HG03103 (cell line): ENCODE measurements around the gene ZMYM2.
A peak's percentile ranks its signal among the peaks of the same experiment; 100 is the strongest.
"Not testable (repeated sequence)": the region's sequence is repeated elsewhere in the genome, so short reads cannot be mapped to it uniquely, and the experiment has no call there.

Experiments
- ATAC-seq: cut with Tn5 transposase; IDR thresholded peaks from one replicate; pipeline ENCODE4 v1.9.1; 2021; ENCODE audit warnings: low read depth; ENCODE audit not compliant: unreplicated experiment

The ZMYM2 gene

DNA sequence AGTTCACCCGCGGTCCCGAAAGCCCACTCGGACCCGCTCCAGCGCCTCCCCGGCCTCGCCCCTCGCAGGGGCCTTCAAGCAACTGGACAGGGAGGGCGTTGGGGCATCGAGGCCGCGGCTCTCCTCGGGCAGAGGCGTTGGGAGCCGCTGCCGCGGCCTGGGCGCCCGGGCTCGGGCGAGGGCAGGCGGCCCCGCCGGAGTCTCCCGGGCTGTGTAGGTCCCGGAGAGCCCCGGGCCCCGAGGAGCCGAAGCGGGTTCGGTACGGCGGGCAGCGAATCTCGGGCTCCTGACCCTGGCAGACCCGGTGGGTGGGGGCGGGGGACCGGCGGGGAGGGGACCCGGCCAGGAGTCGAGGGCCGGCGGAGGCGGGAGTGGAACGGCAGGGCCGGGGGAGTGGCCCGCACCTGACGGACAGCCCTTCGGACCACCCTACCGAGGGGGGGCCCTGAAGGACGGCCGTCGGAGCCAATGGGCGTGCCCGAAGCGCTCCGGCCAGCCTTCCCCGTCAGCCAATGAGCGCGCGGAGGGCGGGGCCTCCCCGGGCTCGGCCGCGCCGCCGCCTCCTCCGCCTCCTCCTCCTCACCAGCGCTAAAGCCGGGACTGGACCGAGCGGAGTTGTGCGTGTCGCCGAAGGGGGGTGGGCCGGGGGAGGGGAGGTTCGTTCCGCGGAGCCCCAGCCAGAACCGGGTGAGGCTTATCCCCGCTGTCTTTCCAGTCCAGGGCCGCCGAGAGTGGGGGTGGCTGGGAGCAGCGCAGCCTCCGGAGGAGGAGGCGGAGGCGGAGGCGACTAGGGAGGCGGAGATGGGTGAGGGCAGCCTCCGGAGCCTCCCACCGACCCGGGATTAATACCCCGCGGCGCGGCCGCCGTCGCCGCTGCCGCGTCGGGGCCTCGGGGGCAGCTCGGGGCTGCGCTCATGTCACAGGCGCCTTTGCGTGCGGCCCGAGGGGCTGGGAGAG is at the start of gene ZMYM2:
Gene ZMYM2, plus strand, starts transcription at position 573 of the 957 bp plus-strand sequence. CDS start 34,346 bp downstream, outside the sequence.
- peak; percentile 78 for ATAC-seq

DNA sequence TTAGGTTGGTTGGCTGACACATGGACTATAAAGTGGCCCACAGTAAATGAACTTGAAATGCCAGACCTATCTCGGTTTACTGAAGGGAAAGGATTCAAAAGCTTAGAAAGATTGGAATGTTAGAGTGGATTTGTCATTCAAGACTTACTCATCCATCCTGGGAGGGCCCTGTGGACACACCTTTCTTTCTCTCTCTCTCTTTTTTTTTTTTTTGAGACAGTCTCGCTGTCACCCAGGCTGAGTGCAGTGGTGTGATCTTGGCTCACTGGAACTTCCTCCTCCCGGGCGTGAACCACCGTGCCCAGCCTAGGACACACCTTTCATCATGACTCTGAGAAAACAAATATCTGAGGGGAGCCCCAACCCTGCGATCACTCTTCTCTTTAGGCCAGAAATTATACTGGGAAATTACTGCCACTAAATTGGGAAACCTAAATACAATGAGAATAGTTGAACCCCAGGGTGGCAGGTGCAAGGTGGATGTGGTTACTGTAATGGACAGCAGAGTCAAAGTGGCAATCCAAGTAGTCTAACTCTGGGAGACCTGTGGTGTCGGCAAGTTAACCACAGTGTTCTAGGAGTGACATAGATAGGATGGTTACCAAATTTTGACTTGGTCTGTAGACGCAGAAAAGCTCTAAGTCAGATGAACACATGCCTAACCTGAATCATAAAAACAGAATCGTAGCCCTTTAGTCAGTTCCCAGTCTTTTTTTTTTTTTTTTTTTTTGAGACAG is 48.0 kb upstream of the ZMYM2 start:
- no peak for ATAC-seq

DNA sequence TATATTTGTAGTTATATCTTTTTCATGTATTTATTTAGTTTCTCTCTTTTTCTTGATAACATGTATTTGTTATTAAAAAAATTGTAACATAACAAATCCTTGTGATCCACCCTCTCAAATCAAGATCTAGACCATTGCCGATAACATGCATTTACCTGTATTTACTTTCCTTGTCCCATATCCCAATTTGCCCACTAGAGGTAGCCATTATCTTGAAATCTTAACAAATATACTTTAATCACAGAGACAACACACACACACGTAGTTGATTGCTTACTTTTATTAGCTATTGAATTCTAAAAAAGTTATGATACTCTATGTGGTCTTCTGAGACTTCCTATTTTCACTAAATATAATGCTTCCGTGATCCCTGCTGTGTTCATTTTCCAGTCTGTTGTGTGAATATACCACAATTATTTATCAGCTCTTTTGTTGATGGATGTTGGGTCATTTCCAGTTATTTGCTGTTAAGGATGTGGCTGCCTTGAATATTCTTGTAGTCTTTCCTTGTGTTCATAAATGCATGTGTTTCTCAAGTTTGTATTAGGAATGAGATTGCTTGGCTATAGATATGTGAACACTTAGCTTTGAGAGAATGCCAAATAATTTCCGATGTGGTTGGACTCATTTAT is 31.3 kb upstream of the ZMYM2 start:
- no peak for ATAC-seq

GRCh38 chr13:19940106-19940505 is 18.4 kb upstream of the ZMYM2 start:
- ATAC-seq: no peak

DNA sequence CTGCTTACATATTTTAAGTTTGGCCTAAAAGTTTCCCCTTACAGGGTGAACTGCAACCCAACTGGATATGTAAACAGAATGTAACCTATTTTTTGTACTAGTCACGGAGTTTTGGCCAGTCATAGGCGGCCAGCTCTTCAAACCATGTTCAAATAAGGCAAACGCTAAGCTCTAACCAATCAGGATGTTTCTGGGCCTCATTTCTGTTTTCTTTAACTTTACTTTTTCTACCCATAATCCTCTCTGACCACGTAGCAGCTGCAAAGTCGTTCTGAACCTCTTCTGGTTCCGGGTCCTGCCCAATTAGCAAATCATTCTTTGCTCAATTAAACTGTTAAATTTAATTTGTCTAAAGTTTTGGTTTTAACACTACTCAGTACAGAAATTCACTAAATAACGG is 8.2 kb upstream of the ZMYM2 start:
- ATAC-seq: no peak

GRCh38 chr13:19952850-19953249 is 5.7 kb upstream of the ZMYM2 start:
- no peak for ATAC-seq

GRCh38 chr13:19955873-19956559 is 2.5 kb upstream of the ZMYM2 start:
- ATAC-seq: no peak

DNA sequence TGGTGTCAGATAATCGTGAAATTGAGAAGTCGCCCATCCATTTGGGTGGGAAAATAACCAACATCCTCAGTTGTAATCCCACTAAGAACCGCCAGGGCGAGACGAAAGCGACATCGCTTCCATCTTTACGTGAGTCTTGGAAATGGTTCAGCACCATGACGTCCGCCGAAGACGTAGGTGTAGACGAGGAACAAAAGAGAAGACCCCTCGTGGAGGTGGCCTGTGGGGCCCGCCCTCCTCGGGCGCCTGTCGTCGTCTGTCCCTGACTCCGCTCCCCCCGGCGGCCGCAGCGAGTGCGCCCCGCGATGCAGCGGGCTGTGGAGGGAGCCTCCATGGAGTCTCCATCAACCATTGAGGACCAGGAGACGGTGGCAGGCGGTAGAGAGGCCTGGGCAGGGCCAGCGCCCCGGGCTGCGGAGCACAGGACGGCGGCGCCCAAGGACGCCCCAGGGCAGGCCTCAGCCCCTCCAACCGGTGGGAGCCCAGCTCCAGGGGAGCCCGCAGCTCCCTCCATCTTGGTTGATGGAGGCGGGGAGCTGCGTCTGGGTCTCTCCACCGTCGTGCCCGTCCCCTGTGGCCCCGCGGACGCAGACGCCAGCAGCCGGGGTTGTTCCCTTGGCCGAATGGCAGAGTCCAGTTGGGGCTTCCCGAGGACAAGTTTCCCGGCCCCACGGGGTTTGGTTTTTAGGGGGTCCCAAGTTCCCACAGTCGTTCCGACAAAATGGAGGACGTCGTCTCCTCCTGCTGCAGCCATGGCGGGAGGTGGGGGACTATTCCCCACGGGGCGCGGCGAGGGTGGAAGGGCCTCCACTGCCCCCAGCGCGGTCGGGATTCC is 990 bp upstream of the ZMYM2 start:
- ATAC-seq: peak; percentile 8

GRCh38 chr13:19959141-19959830 is 759 bp downstream of the ZMYM2 start:
- ATAC-seq: no peak

DNA sequence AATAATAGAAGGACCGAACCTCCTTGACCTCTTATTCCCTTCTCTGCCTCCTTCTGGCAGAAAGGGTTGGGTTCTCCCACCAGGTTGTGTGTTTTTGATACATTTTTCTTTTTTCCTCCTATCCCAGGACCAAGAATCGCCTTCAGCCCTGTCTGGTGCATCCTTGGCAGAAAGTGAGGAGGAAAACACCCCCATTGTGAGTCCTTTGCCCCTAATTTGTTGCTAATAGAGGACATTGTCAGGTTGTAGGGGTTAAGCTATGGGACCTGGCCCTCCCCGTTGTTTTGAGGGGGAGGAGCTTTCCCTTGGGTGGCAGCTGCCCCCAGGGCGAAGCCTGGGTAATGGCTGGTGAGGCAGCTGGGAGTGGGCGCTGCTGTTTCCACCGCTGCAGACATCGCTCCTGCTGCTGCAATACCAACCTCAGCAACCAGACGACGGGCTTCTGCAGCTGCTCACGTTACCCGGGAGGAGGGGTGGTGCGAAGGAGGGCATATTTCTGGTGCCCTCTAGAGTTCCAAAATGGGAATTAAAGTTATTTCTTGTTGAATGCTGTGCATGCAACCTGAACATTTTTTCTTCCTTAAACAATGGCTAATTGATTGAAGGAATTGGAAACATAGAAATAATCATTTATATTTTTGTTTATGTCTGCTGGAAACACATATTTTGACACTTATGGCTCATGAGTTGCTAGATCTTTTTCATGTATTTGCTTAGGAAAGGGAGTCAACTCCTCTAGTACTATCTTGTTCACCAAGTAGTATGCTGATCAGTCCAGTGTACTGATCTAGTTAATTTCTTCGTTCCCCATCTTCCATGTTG is 1.5 kb downstream of the ZMYM2 start:
- ATAC-seq: peak; percentile 37

DNA sequence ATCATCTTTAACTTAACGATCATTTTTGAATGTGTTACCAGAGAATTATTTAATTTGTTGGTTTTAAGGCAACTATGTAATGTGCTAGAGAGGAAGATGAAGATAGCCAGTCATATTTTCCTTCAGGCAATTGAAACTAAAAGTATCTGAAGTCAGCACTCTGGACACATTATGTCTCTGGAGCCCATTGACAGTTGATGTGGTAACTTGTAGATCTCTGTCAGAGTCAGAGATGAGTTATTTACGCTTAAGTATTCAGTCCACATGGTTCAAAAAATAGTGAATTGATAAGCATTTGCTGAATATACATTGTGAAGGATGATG is 2.1 kb downstream of the ZMYM2 start:
- ATAC-seq: no peak

- ATAC-seq: no peak
Measured at GRCh38 chr13:19961489-19961888, 3.0 kb downstream of the ZMYM2 start.

GRCh38 chr13:19961924-19962323 is 3.4 kb downstream of the ZMYM2 start:
- ATAC-seq: no peak

DNA sequence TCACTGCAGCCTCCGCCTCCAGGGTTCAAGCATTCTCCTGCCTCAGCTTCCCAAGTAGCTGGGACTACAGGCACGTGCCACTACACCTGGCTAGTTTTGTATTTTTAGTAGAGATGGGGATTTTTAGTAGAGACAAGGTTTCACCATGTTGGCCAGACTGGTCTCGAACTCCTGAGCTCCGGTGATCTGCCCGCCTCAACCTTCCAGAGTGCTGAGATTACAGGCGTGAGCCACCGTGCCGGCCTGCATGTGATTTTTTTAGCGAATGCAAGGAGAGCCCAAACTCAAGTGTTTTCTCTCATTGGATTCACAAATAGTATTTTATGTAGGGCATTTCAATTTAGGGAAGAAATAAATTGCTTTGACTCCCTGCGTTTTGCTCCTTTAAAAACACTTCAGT is 4.4 kb downstream of the ZMYM2 start:
- ATAC-seq: no peak

GRCh38 chr13:19967621-19968020 is 9.1 kb downstream of the ZMYM2 start:
- peak; percentile 84 for ATAC-seq

- ATAC-seq: not testable (repeated sequence)
Measured at GRCh38 chr13:19974498-19975009, 16.0 kb downstream of the ZMYM2 start.

DNA sequence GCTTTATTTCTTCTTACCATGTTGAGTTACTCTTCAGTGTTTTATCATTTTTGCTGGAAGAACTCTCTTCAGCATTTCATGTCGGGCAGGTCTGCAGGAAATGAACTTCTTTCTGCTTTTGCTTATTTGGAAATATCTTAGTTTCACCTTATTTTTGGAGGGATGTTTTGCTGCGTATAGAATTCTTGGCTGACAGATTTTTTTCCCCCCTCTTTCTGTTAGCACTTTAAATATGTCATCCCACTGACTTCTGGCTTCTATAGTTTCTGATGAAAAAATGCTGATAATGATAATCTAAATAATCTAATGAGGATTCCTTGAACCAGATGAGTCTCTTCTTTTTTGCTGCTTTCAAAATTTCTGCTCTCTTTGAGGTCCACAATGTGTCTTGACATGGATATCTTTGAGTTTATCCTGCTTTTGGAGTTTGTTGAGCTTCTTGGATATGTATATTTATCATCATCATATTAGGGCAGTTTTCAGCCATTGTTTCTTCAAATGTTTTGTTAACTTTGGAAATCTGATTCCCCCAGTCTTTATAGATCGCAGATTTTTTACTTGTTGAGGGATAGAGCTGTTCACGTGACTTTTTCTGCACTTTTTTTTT is 20.4 kb downstream of the ZMYM2 start:
- ATAC-seq: no peak
